Measurements from ENCODE around the gene PCNX3. TPM values are rescaled to one million over a fixed set of nuclear protein-coding genes. Genes with fewer than 3 reads are reported as not detected.

PCNX3 gene
- total RNA-seq, 1 experiment from 2014 or later, result 74.5 TPM

GRCh38 chr11:65574811-65575567 lies 40.6 kb upstream of the PCNX3 start:
- intact Hi-C loops (cut with micrococcal nuclease; ENCODE audit: unreplicated experiment), result no loop called here
- H3K36me3 ChIP-seq (ENCODE audit: control insufficient read depth, insufficient read depth, low read length), result no peaks in the 10 kb centered on the region; the same call in 1 of the 2 replicates

More at GRCh38 chr11:65574811-65575567, 40.6 kb upstream of the PCNX3 start:
- no peaks in the 10 kb centered on the region for H3K27me3 ChIP-seq (ENCODE audit: control insufficient read depth, insufficient read depth, low read length)
- TF ChIP-seq CTCF (IDR thresholded peaks at IDR 0.05), result no peak
- no peak for TF ChIP-seq TCF7L2 (IDR thresholded peaks at IDR 0.05; ENCODE audit: low read depth, low read length)
- no peak for TF ChIP-seq REST (IDR thresholded peaks at IDR 0.05; ENCODE audit: insufficient read depth in 1 of 2, low read depth in 2 of 2, low read length in 1 of 2)
- TF ChIP-seq POLR2AphosphoS5 (IDR thresholded peaks at IDR 0.05; ENCODE audit: low read depth, low read length), result no peak; the same call in none of the 2 replicates
- no peak for TF ChIP-seq SIN3A (IDR thresholded peaks at IDR 0.05; ENCODE audit: borderline replicate concordance, insufficient read depth, low read depth, low read length)
- DNase-seq (ENCODE audit: low read depth, low spot score) (no peak), ATAC-seq (no peak)
- H3K4me1 ChIP-seq (ENCODE audit: control insufficient read depth, insufficient read depth, low read length), result peaks cover 50% of the 10 kb centered on the region
- in situ Hi-C loops (cut with HindIII; ENCODE audit: low pct_unique_long_range_greater_than_20kb, low sequenced_read_pairs), result no loop called here
- peak overlapping the region; percentile 99 for H3K27ac ChIP-seq (ENCODE audit: low read length)
- H3K9me3 ChIP-seq (ENCODE audit: control insufficient read depth, insufficient read depth, low read depth, low read length), result no peaks in the 10 kb centered on the region
- ChIA-PET POLR2A (interaction anchor here (0.5 kb wide), 1 partner anchor 56 kb away, joined by 3 read pairs; no protein-coding TSS in a partner anchor), CTCF (interaction anchor here (2.2 kb wide), 1 partner anchor 19 kb away, joined by 7 read pairs; no protein-coding TSS in a partner anchor)
- BruUV-seq (replicated peaks), result no TSS peak
- H3K4me3 ChIP-seq (ENCODE audit: low read depth in 2 of 2, low read length in 2 of 2), result peak overlapping the region; percentile 82 to 93

Data from Panc1 (cell line).